ENCODE results near the gene CAPN15.

The CAPN15 gene

DNA sequence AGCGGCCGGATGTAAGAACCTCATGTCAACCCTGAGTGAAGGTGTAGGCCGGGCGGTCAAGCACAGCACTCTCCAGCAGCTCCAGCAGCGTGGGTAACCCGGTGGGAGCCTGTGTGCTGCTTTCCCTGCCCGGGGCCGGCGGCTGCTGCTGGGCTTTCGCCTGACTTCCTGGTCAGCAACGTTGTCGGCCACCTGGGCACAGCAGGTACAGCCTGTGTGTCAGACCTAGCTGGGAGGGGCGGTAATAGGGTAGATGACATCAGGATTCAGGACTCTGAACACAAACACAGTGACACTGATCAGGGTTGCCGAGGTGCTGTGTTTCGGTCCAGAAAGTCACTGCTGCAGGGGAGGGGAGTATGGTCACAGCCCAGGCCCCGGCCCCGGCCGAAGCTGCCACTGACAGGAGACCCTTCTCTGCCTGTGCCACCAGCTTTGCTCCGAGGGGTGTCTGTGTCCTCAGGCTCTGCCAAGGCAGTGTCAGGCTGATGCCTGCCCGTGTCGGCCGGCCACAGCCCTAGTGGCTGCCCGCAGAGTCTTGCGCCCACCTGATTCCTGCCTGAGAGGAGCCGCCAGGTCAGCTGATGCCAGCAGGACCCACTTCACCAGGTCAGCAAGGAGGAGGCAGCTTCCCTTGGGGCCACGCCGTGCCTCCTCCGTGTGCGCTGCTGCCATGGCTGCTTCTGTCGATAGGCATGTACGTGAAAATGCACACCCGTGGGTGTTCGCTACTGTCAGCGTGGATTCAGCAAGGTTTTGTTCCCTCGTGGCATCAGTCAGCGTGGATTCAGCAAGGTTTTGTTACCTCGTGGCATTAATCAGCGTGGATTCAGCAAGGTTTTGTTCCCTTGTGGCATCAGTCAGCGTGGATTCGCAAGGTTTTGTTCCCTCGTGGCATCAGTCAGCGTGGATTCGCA, 71.6 kb downstream of the CAPN15 start:
- TF ChIP-seq CTCF (IDR thresholded peaks at IDR 0.05; ENCODE audit: low read depth, low read length, missing control alignments) = no peak
- no peaks in the 10 kb centered on the region for H3K36me3 ChIP-seq (replicated peaks)
- no peak for DNase-seq
- H3K27ac ChIP-seq = no peak overlapping the region
- no peaks in the 10 kb centered on the region for H3K27me3 ChIP-seq (replicated peaks)
- in situ Hi-C loops (cut with HindIII; ENCODE audit: low pct_ligation_motif_present, low sequenced_read_pairs) = no loop called here
- no peak overlapping the region for H3K4me3 ChIP-seq (ENCODE audit: low read depth, low read length)

GRCh38 chr16:600781-601180, 73.3 kb downstream of the CAPN15 start:
- no peaks in the 10 kb centered on the region for H3K27me3 ChIP-seq (replicated peaks)
- H3K27ac ChIP-seq = no peak overlapping the region
- H3K4me3 ChIP-seq (ENCODE audit: low read depth, low read length) = no peak overlapping the region
- TF ChIP-seq CTCF (IDR thresholded peaks at IDR 0.05; ENCODE audit: low read depth, low read length, missing control alignments) = peak; percentile 55
- in situ Hi-C loops (cut with HindIII; ENCODE audit: low pct_ligation_motif_present, low sequenced_read_pairs) = no loop called here
- no peaks in the 10 kb centered on the region for H3K36me3 ChIP-seq (replicated peaks)
- no peak for DNase-seq

GRCh38 chr16:603933-604332, 76.4 kb downstream of the CAPN15 start:
- in situ Hi-C loops (cut with HindIII; ENCODE audit: low pct_ligation_motif_present, low sequenced_read_pairs) = no loop called here
- H3K27me3 ChIP-seq (replicated peaks) = no peaks in the 10 kb centered on the region
- no peak overlapping the region for H3K4me3 ChIP-seq (ENCODE audit: low read depth, low read length)
- no peaks in the 10 kb centered on the region for H3K36me3 ChIP-seq (replicated peaks)
- no peak for TF ChIP-seq CTCF (IDR thresholded peaks at IDR 0.05; ENCODE audit: low read depth, low read length, missing control alignments)
- DNase-seq = no peak
- H3K27ac ChIP-seq = no peak overlapping the region
